Measurements from ENCODE around the gene TRRAP.

Gene TRRAP

DNA sequence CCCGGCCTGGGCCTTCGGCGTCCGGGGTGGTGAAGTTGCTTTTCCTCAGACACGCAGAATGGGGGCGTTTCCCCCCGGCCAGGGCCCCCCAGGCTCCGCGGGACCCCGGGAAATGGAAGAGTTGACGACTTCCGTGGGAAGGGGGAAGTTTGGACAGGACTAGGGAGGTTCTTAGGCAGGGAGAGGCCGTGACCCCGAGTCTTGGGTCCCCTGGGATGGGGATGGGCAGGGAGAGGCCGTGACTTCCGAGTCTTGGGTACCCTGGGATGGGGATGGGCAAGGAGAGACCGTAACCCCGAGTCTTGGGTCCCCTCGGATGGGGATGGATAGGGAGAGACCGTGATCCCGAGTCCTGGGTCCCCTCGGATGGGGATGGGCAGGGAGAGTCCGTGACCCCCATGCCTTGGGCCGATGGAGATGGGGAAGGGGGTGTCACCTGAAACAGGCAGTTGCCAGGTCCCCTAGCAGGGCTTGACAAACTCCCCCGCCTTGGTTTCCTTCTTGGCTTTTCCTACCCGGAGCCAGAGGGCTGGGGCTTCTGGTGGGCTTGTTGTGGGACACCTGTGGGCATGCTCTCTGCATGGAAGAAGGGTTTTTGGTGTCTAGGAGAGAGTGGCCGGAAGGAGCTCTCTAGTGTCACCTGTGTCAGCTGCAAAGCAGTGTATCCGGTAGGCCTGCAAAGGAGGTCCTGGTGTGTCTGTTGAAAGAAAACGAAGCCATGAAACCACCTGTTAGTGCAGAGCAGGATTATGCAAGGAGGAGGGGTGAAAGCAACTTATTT is 1.1 kb downstream of the TRRAP start (continued):
- TF ChIP-seq ZNF48 (tag by site-specific recombination; IDR thresholded peaks at IDR 0.05) (no peak), ZNF23 (tag by site-specific recombination; IDR thresholded peaks at IDR 0.05; ENCODE audit: borderline replicate concordance) (no peak), KLF1 (tag by site-specific recombination; IDR thresholded peaks at IDR 0.05) (no peak), ZNF366 (tag by site-specific recombination; conservative IDR thresholded peaks at IDR 0.05) (no peak), ZNF350 (tag by site-specific recombination; IDR thresholded peaks at IDR 0.05) (no peak), TRIM28 (IDR thresholded peaks at IDR 0.05; ENCODE audit: borderline replicate concordance, low read length) (no peak), BCL11B (tag by site-specific recombination; IDR thresholded peaks at IDR 0.05; ENCODE audit: low read depth) (no peak), MYNN (tag by site-specific recombination; IDR thresholded peaks at IDR 0.05; ENCODE audit: borderline replicate concordance) (no peak), ZNF621 (tag by site-specific recombination; IDR thresholded peaks at IDR 0.05) (no peak), IKZF3 (tag by site-specific recombination; IDR thresholded peaks at IDR 0.05) (no peak), ZNF624 (tag by site-specific recombination; IDR thresholded peaks at IDR 0.05) (no peak), SP7 (tag by site-specific recombination; IDR thresholded peaks at IDR 0.05) (no peak; the same call in 1 of the 2 replicates), KLF10 (tag by site-specific recombination; IDR thresholded peaks at IDR 0.05) (no peak), KLF16 (tag by site-specific recombination; IDR thresholded peaks at IDR 0.05) (no peak; the same call in 1 of the 2 replicates), ZNF394 (tag by site-specific recombination; IDR thresholded peaks at IDR 0.05; ENCODE audit: borderline replicate concordance) (no peak), ZNF202 (tag by site-specific recombination; IDR thresholded peaks at IDR 0.05; ENCODE audit: borderline replicate concordance) (no peak), ZSCAN16 (tag by site-specific recombination; IDR thresholded peaks at IDR 0.05) (0 out of 2 replicates have a peak, but pooled peaks have one; percentile 7)
- TF ChIP-seq, protein P1, sequence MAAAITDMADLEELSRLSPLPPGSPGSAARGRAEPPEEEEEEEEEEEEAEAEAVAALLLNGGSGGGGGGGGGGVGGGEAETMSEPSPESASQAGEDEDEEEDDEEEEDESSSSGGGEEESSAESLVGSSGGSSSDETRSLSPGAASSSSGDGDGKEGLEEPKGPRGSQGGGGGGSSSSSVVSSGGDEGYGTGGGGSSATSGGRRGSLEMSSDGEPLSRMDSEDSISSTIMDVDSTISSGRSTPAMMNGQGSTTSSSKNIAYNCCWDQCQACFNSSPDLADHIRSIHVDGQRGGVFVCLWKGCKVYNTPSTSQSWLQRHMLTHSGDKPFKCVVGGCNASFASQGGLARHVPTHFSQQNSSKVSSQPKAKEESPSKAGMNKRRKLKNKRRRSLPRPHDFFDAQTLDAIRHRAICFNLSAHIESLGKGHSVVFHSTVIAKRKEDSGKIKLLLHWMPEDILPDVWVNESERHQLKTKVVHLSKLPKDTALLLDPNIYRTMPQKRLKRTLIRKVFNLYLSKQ (tag by site-specific recombination; IDR thresholded peaks at IDR 0.05; ENCODE audit: borderline replicate concordance) = no peak
- TF ChIP-seq, protein P2, sequence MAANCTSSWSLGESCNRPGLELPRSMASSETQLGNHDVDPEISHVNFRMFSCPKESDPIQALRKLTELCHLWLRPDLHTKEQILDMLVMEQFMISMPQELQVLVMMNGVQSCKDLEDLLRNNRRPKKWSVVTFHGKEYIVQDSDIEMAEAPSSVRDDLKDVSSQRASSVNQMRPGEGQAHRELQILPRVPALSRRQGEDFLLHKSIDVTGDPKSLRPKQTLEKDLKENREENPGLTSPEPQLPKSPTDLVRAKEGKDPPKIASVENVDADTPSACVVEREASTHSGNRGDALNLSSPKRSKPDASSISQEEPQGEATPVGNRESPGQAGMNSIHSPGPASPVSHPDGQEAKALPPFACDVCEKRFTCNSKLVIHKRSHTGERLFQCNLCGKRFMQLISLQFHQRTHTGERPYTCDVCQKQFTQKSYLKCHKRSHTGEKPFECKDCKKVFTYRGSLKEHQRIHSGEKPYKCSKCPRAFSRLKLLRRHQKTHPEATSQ (tag by site-specific recombination; IDR thresholded peaks at IDR 0.05) = no peak
- TF ChIP-seq, protein P3, sequence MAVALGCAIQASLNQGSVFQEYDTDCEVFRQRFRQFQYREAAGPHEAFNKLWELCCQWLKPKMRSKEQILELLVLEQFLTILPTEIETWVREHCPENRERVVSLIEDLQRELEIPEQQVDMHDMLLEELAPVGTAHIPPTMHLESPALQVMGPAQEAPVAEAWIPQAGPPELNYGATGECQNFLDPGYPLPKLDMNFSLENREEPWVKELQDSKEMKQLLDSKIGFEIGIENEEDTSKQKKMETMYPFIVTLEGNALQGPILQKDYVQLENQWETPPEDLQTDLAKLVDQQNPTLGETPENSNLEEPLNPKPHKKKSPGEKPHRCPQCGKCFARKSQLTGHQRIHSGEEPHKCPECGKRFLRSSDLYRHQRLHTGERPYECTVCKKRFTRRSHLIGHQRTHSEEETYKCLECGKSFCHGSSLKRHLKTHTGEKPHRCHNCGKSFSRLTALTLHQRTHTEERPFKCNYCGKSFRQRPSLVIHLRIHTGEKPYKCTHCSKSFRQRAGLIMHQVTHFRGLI (tag by site-specific recombination; IDR thresholded peaks at IDR 0.05) = no peak
- TF ChIP-seq, protein P4, sequence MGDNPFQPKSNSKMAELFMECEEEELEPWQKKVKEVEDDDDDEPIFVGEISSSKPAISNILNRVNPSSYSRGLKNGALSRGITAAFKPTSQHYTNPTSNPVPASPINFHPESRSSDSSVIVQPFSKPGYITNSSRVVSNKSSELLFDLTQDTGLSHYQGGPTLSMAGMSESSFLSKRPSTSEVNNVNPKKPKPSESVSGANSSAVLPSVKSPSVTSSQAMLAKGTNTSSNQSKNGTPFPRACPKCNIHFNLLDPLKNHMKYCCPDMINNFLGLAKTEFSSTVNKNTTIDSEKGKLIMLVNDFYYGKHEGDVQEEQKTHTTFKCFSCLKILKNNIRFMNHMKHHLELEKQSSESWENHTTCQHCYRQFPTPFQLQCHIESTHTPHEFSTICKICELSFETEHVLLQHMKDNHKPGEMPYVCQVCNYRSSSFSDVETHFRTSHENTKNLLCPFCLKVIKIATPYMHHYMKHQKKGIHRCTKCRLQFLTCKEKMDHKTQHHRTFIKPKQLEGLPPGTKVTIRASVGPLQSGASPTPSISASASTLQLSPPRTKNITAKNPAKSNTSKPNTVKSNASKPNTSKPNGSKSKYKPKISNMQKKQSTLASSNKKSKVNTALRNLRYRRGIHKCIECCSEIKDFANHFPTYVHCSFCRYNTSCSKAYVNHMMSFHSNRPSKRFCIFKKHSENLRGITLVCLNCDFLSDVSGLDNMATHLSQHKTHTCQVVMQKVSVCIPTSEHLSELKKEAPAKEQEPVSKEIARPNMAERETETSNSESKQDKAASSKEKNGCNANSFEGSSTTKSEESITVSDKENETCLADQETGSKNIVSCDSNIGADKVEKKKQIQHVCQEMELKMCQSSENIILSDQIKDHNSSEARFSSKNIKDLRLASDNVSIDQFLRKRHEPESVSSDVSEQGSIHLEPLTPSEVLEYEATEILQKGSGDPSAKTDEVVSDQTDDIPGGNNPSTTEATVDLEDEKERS (tag by site-specific recombination; IDR thresholded peaks at IDR 0.05) = no peak
- TF ChIP-seq, protein P5, sequence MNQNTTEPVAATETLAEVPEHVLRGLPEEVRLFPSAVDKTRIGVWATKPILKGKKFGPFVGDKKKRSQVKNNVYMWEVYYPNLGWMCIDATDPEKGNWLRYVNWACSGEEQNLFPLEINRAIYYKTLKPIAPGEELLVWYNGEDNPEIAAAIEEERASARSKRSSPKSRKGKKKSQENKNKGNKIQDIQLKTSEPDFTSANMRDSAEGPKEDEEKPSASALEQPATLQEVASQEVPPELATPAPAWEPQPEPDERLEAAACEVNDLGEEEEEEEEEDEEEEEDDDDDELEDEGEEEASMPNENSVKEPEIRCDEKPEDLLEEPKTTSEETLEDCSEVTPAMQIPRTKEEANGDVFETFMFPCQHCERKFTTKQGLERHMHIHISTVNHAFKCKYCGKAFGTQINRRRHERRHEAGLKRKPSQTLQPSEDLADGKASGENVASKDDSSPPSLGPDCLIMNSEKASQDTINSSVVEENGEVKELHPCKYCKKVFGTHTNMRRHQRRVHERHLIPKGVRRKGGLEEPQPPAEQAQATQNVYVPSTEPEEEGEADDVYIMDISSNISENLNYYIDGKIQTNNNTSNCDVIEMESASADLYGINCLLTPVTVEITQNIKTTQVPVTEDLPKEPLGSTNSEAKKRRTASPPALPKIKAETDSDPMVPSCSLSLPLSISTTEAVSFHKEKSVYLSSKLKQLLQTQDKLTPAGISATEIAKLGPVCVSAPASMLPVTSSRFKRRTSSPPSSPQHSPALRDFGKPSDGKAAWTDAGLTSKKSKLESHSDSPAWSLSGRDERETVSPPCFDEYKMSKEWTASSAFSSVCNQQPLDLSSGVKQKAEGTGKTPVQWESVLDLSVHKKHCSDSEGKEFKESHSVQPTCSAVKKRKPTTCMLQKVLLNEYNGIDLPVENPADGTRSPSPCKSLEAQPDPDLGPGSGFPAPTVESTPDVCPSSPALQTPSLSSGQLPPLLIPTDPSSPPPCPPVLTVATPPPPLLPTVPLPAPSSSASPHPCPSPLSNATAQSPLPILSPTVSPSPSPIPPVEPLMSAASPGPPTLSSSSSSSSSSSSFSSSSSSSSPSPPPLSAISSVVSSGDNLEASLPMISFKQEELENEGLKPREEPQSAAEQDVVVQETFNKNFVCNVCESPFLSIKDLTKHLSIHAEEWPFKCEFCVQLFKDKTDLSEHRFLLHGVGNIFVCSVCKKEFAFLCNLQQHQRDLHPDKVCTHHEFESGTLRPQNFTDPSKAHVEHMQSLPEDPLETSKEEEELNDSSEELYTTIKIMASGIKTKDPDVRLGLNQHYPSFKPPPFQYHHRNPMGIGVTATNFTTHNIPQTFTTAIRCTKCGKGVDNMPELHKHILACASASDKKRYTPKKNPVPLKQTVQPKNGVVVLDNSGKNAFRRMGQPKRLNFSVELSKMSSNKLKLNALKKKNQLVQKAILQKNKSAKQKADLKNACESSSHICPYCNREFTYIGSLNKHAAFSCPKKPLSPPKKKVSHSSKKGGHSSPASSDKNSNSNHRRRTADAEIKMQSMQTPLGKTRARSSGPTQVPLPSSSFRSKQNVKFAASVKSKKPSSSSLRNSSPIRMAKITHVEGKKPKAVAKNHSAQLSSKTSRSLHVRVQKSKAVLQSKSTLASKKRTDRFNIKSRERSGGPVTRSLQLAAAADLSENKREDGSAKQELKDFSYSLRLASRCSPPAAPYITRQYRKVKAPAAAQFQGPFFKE (tag by site-specific recombination; IDR thresholded peaks at IDR 0.05; ENCODE audit: borderline replicate concordance) = no peak
- TF ChIP-seq, protein P6, sequence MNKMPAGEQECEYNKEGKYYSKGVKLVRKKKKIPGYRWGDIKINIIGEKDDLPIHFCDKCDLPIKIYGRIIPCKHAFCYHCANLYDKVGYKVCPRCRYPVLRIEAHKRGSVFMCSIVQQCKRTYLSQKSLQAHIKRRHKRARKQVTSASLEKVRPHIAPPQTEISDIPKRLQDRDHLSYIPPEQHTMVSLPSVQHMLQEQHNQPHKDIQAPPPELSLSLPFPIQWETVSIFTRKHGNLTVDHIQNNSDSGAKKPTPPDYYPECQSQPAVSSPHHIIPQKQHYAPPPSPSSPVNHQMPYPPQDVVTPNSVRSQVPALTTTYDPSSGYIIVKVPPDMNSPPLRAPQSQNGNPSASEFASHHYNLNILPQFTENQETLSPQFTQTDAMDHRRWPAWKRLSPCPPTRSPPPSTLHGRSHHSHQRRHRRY (tag by site-specific recombination; IDR thresholded peaks at IDR 0.05) = no peak
- TF ChIP-seq, protein P7, sequence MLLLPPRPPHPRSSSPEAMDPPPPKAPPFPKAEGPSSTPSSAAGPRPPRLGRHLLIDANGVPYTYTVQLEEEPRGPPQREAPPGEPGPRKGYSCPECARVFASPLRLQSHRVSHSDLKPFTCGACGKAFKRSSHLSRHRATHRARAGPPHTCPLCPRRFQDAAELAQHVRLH (tag by site-specific recombination; IDR thresholded peaks at IDR 0.05) = no peak

Data from HEK293 (cell line).